NCI-H1105 (cell line): ENCODE results near the gene CD44.

ENCODE experiments used
- DNase-seq: peaks from one replicate; lab custom pipeline; 2025; lab: John Stamatoyannopoulos, UW

CD44 gene

DNA sequence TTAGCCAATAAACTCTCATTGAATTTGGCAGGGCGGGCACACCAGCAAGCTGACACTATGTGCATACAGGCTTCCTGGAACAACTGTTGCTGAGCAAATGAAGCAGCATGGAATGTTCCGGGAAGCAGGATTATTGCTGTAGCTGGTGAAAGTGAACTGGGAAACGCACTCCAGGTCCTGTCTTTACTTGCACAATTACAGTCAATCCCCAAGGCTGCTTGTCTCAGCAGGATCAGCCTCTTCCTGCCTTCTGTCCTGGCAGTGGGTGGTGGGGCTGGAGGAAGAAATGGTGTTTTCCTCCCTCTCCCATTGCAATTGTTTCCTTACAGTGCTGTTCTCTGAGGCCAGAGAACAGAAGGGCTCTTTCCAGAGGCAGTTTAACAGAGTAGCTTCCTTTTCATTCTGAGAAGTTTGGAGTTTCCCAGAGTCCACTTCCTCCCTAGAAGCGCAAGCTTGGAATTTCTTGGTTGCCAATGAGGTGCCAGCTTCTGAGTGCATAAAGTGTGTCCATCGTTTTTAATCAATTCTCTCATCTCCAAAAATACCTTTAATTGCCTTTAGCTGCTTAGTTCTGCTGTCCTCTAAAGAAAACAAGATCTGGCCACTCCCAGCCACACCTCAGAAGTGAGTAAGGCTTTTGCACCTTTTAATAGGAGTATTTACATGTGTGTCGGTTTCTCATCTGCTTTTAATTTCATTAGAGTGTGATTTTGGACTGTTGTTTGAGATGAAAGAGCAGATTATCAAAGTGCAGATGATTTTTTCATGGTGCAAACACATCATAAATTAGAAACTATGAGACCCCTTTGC is 19.9 kb downstream of the CD44 start:
- DNase-seq, result no peak

DNA sequence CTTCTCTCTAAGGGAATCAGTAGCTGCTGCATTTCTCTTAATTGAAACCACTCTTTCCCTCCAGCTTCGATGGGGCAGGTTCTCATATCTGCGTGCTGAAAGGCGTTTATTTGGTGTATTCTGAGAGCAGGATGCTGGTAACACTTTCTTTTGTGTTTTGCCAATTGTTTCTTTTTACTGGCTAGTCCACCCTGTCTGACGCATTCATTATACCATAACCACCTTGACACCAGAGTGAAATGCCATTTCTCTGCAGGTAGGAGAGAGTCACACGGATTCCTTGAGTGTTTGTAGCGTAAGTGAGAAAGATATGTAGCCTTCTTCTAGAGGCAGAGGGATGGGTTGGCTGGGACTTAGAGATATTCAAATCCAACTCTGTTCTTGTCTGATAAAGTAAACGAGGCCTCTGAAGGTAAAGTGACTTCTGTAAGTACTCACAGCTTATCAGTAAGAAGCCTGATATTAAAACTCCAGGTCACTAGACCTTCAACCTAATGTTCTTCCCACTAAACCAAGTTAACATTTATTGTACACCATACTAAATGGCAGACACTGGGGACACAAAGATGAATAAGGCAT is 21.4 kb downstream of the CD44 start:
- no peak for DNase-seq

- DNase-seq, result peak; percentile 34
Observed at GRCh38 chr11:35160902-35161597, 22.1 kb downstream of the CD44 start.

DNA sequence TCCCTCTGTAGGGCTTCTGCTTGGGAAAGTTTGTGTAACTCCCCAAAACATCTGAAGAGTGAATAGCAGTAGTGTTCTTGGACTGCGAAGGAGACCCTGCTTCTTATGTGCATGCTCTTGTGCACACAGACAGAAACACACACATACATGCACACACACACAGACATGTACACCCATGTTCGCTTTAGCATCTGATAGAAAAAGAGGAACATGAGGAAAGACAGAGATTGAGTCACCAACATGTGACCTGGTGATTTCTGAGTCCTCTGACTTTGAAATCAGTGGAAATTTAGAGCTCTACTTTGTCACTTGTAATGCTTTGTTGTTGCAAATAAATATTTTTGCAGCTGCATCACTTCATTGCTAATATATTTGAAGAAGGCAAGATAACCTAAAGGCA is 23.8 kb downstream of the CD44 start:
- no peak for DNase-seq

DNA sequence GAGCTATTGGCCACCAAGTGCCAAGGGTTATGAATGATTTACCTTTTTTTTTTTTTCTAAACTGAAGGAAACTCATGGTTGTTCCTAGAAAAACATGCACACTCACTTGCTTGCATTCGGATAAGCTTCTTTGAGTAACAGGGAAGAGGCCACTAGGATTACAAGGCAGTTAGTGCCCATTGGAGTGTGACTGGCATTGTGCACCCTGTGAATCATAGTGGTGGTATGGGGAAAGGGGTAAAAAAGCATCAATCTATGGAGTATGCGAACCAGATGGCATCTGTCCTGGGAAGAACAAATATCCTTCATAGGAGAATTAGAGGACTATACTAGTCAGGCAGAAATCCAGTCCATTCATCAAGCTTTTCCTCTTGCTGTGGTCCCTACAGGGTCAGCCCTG is 24.2 kb downstream of the CD44 start:
- DNase-seq, result no peak

DNA sequence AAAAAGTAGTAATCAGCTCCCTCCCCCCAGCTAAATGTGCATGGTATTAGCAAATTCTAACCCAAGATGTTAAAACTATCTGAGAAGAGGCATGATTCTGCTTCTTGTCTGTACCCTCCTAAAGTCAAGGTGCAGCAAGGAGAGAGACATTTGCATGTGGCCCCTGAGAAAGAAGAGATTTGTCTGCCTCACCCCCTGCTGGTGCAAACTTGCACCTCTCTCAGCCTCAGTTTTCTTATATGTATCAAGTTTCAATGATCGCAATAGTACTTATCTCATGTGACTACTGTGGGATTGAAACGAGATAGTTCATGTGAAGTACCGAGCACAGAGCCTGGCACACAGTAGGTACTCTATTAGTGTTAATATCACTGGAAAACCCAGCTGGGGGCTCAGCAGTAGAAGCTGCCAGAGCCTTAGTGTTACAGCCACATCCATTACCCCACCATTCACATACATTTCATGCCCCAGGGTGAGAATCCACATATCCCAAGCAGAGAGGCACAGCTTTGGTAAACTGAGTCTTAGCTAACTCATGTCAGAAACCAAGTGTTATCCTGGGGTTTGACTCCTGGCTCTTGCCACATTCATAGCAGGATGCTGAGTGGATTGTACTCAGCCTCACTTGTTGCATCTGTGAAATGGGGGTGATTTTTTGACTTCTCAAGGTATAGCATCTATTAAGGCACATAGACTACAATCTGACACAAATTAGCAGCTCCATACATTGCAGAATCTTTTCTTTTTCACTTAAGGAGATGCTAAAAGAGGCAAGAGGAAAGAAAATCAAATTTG is 24.9 kb downstream of the CD44 start:
- no peak for DNase-seq

GRCh38 chr11:35165030-35165422 is 26.1 kb downstream of the CD44 start:
- no peak for DNase-seq

DNA sequence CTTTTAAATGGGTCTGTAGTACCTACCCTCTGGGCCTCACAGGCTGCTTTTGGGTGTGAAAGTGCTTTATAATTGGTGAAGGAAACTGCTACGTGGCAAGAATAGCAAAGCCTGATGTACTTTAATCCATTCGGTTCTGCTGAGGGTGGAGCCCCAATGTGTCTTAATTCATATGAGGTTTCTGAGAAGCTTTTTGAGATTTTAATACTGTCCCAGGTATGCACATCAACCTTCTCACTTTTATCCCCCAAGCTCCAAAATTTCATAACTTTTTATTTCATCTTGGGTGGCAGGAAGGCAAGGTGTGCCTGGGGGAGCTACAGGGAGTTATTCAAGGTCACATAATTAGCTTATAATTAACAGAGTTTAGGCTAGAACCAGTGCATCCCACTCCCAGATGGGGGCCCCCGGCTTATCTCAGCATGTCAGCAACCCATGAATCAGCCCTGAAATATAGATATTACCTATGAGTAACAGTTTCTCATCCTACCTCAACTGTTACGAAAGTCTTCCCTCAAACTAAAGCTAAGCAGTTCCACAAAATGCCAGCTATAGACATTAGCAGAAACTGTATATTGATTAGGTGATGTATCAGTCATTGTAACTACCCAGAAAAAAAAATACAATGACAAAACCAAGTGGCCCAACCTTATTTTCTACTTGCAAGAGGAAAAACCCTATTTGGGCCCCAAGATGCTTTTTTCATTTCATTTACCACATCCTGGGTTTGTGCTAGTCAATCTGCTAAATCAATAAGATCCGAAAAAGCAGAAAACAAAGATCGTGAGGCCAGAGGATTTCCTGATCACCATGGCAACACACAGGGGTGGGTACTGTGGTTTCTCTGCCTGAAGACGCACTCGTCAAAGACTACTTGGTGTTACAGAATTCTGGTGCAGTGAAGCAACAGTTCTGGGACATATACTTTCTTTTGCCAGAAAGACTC is 26.7 kb downstream of the CD44 start:
- DNase-seq, result no peak

GRCh38 chr11:35166369-35167360 is 27.7 kb downstream of the CD44 start:
- DNase-seq, result no peak

DNA sequence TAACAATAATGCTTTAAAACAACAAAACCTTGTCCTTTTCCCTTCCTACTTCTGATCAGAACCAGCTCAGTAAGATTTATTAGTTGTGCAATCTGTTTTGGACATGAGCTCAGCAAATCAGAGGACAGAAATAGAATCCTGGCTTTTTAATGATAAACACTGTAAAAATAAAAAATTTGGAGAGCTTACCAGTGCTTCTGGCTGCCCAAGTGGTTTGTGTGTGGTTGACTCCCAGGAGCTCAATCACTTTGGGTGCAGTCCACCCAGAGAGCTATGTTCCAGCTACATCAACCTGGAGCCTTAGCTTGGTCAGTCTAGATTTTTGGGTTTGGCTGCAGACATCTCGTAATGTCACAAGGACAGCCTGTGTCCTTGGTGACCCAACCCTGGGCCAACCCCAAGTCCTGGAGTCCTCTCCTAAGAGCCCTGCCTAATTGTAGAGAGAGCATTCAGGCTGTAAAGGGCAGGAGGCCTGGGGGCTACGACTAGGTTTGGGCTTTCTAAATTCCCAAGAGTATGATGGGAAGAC is 28.5 kb downstream of the CD44 start:
- DNase-seq, result no peak

- DNase-seq, result no peak
Observed at GRCh38 chr11:35168671-35169070, 29.7 kb downstream of the CD44 start.

DNA sequence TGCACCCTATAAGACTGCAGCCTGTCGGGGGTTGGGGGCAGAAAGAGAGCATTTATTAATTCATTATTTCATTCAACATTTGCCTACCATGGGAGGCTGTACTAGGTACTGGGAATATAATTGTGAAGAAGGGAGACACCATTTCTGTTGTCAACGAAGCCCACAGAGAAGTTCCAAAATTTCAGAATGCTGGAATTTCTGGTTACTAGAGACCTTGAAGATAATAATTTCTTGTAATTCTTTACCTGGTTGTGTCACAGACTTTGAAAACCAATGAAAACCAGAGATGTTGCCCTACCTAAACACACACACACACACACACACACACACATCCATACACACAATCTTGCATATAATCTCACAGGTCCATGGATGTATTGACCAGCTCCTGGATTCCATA is 30.1 kb downstream of the CD44 start:
- no peak for DNase-seq

DNA sequence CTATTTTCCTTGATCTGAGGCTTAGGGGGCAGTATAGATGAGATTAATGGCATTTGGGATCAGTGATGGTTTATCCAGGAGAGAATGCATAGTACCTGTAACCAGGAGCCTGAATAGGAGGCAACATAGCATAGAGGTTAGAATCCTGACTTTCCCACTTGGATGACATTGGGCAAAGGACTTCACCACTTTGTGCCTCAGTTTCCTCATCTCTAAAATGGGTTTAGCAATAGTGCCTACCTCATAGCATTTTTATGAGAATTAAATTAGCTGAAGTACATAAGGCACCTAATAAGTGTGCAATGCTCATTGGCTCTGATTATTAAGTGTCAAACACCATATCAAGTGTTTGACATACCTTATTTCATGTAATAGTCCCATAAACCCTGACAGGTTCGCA is 30.8 kb downstream of the CD44 start:
- DNase-seq, result no peak

GRCh38 chr11:35170503-35170902 is 31.5 kb downstream of the CD44 start:
- no peak for DNase-seq

DNA sequence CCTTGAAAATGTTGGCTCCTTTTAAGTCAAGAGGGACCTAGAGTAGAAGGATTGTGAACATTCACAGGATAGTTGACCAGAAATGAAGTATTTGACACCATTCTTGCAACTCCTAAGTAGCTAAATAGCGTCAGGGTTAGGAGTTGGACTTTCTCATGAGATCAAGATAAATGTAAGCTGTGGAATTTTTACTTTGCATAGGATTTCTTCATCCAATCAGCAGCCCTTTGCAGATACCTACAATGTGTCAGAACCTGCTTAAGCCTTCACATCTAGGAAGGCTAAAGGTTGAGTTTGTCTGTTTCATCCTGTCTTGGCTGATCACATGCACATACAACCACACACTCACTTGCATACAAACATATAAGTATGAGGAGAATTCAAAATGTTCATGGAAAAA is 32.3 kb downstream of the CD44 start:
- no peak for DNase-seq

DNA sequence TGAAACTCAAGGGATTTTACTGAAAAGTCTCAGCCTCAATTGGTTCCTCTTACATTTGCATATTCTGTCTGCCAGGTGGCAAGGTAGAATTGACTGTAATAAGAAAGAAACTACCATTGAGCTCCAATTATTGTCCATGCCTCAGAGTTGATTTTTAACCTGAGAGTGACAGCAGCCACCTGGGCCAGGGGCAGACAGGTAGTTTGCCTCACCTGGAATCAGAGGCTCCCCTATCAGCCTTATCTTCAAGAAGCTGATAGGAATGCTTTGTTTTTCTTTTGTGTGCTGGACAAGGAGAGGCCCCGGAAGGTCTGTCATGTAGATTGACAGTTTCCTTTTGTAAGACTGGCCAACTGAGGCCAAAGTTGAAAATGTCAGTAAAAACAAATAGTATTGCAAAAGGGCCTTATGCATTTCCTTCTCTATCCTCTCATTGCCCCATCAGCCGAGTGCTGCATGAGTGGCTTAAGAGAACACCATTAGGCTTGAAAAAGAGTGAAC is 34.1 kb downstream of the CD44 start:
- no peak for DNase-seq

- DNase-seq, result no peak
Observed at GRCh38 chr11:35173616-35174566, 34.9 kb downstream of the CD44 start.

DNA sequence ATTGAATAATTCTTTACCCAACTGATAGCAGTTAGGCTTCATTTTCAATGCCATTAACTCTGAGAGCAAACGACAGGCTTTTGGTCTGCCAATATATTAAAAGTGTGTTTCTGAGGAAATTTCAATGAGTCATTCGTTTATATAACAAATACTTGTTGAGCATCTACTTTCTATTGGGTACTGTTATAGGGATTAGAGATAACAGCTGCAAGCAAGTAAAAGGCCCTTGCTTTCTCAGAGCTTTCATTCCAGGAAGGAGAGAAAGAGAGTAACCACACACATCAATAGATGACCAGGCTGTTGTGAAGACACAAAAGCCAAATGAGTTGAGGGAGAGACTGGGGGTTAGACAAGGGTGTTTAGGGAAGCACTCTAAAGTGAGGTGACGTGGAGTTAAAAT is 35.7 kb downstream of the CD44 start:
- DNase-seq, result no peak
